Liver (tissue), 3 donors: ENCODE measurements around the gene SLC6A12.
"Not testable (repeated sequence)": the region's sequence is repeated elsewhere in the genome, so short reads cannot be mapped to it uniquely, and the experiment has no call there.

Experiments
- CTCF ChIP-seq: fragments of 150-350 bp; IDR thresholded peaks from 2 replicates; pipeline ENCODE4 v1.5.1; 2017; ENCODE audit warnings: improper control_type of control experiment, low read depth, low read length; ENCODE audit not compliant: missing input control
- TAF1 ChIP-seq: conservative IDR thresholded peaks from 2 replicates; pipeline ENCODE4 v1.6.1; 2016; ENCODE audit warnings: antibody characterized with exemption, mild to moderate bottlenecking
- donor health status: healthy.
- donor health status: healthy.

- TF ChIP-seq TAF1, CTCF: not testable (repeated sequence)
Measured at GRCh38 chr12:235967-236366, 22.0 kb upstream of the SLC6A12 start.
